Upper lobe of left lung (tissue), 6 donors: ENCODE measurements around the gene POLD1. TPM values are rescaled to one million over a fixed set of nuclear protein-coding genes. Genes with fewer than 3 reads are reported as not detected.

Experiments used
- ATAC-seq, 2 donors: fragments of 200-7000 bp; cut with Tn5 transposase; one replicate each; pipeline ENCODE4 v1.9.1; 2022; ENCODE audit warnings: mild to moderate bottlenecking in 2 of 2, moderate library complexity in 2 of 2; ENCODE audit not compliant: low FRiP score in 2 of 2
- DNase-seq, 2 donors: peaks; one replicate each; pipeline ENCODE4 v3.0.0-alpha.2; 2019 to 2020
- H3K27ac ChIP-seq, 4 donors: fragments of 200-600 bp; sonication (generic); one replicate each; pipeline ENCODE4 v1.5.1; 2016 to 2019
- H3K27me3 ChIP-seq, 4 donors: fragments of 200-600 bp; sonication (generic); one replicate each; pipeline ENCODE4 v1.5.1; 2017 to 2019
- H3K36me3 ChIP-seq, 4 donors: fragments of 200-600 bp; sonication (generic); one replicate each; pipeline ENCODE4 v1.5.1; 2016 to 2019
- H3K4me1 ChIP-seq, 4 donors: fragments of 200-600 bp; sonication (generic); one replicate each; pipeline ENCODE4 v1.5.1; 2018 to 2019
- H3K4me3 ChIP-seq, 4 donors: fragments of 200-600 bp; sonication (generic); one replicate each; pipeline ENCODE4 v1.5.1; 2017 to 2019; ENCODE audit warnings: mild to moderate bottlenecking in 2 of 4, moderate library complexity in 1 of 4
- H3K9me3 ChIP-seq, 4 donors: fragments of 200-600 bp; sonication (generic); one replicate each; pipeline ENCODE4 v1.5.1; 2018 to 2019
- EP300 ChIP-seq, 4 donors: sonication (generic); formaldehyde crosslinking; IDR thresholded peaks; one replicate each; pipeline ENCODE4 v1.5.1; 2017; ENCODE audit warnings: antibody characterized with exemption in 4 of 4, control low read depth in 2 of 4
- POLR2A ChIP-seq, 4 donors: fragments of 450-650 bp; IDR thresholded peaks; one replicate each; pipeline ENCODE4 v1.5.1; 2016 to 2017; ENCODE audit warnings: antibody characterized with exemption in 4 of 4, mild to moderate bottlenecking in 2 of 4
- POLR2AphosphoS5 ChIP-seq, 2 donors: sonication (generic); formaldehyde crosslinking; IDR thresholded peaks; one replicate each; pipeline ENCODE4 v1.5.1; 2017; ENCODE audit warnings: antibody characterized with exemption in 2 of 2
- WGBS, 2 donors: methylation state at CpG; one replicate each; pipeline ENCODE4 v1.1.5; 2017 to 2018; 5-methylcytosine and 5-hydroxymethylcytosine counted together
- total RNA-seq, 6 donors: library from RNA; depleted of rRNA in 4 of 6; stranded (reverse); fragments of >200 nt in 4 of 6; gene quantifications; one replicate each; pipeline versions ENCODE4 v1.1.0 to v1.2.1, GENCODE V29; 2016 to 2021
- TF ChIP-seq, protein P1 (sequence below), 6 experiments: fragments of 450-650 bp in 4 of 6; fragments of 200-600 bp in 2 of 6; sonication (generic) in 2 of 6; IDR thresholded peaks; one replicate each; pipeline ENCODE4 v1.5.1; 2016 to 2019; ENCODE audit warnings: antibody characterized with exemption in 6 of 6
- donor health status: DM: no; HTN: no; CAD: no; lungs with moderate emphysema.
- donor health status: DM: no; HTN: yes; CAD: no; lungs with severe emphysema.

Gene POLD1
- total RNA-seq, 6 donors from 2014 or later: 20.5 to 66.0 (median 44.0) TPM

DNA sequence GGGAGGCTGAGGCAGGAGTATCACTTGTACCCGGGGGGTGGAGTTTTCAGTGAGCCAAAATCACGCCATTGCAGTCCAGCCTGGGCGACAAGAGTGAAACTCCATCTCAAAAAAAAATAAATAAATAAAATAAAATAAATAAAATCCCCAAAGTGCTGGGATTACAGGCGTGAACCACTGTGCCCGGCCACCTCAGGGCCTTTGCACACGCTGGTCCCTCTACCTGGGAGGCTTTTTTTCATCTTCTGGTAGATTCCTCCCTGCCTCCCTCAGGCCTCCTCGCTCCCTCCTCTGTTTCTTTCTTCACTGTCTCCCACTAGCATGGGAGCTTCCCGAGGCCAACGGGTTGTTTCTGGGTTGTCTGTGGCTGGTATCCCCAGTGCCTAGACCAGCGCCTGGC lies 63.6 kb downstream of the POLD1 start:
- Histone ChIP-seq H3K4me1 (no peaks in the 10 kb centered on the region), H3K4me3 (no peak overlapping the region), H3K27me3 (no peaks in the 10 kb centered on the region), H3K36me3 (no peaks in the 10 kb centered on the region), H3K9me3 (no peaks in the 10 kb centered on the region), H3K27ac (no peak overlapping the region)
- TF ChIP-seq EP300 (IDR thresholded peaks at IDR 0.05) (no peak), POLR2AphosphoS5 (IDR thresholded peaks at IDR 0.05) (no peak), POLR2A (IDR thresholded peaks at IDR 0.05) (no peak)
- TF ChIP-seq, protein P1, sequence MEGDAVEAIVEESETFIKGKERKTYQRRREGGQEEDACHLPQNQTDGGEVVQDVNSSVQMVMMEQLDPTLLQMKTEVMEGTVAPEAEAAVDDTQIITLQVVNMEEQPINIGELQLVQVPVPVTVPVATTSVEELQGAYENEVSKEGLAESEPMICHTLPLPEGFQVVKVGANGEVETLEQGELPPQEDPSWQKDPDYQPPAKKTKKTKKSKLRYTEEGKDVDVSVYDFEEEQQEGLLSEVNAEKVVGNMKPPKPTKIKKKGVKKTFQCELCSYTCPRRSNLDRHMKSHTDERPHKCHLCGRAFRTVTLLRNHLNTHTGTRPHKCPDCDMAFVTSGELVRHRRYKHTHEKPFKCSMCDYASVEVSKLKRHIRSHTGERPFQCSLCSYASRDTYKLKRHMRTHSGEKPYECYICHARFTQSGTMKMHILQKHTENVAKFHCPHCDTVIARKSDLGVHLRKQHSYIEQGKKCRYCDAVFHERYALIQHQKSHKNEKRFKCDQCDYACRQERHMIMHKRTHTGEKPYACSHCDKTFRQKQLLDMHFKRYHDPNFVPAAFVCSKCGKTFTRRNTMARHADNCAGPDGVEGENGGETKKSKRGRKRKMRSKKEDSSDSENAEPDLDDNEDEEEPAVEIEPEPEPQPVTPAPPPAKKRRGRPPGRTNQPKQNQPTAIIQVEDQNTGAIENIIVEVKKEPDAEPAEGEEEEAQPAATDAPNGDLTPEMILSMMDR (IDR thresholded peaks at IDR 0.05): no peak
- no peak for ATAC-seq
- DNase-seq: no peak
- WGBS, 2 donors: 96 to 97% methylated on average over 10 of the region's 10 CpGs

DNA sequence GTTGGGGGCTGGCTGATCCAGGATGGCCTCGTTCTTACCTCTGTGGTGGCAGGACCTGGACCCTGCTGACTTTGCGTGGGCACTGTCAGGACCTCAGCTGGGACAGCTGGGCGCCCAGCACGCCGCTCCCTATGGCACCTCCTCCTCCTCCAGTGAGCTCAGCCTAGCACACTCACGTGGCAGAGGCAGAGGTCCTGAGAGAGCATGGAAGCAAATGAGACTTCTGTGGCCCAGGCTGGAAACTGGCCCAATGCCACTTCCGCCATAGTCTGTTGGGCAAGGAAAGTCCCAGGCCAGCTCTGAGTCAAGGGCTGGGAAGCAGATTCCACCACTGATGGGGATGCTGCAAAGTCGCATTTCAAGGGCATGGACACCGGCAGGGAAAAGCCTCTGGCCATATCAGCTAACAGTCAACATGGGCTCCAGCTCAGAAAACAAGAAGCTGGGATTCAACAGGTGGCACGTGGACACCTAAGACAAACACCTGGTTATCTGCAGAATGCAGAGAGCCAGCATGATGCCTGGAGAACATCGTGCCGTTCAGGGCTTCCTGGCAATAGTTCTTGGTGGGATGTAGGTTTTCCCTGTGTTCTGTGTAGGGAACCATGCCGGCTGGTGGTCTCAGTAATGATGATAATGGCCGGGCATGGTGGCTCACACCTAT lies 65.2 kb downstream of the POLD1 start:
- TF ChIP-seq POLR2A (IDR thresholded peaks at IDR 0.05) (no peak), EP300 (IDR thresholded peaks at IDR 0.05) (no peak), POLR2AphosphoS5 (IDR thresholded peaks at IDR 0.05) (no peak)
- TF ChIP-seq, protein P1 (IDR thresholded peaks at IDR 0.05): no peak
- no peaks in the 10 kb centered on the region for H3K36me3 ChIP-seq
- no peaks in the 10 kb centered on the region for H3K27me3 ChIP-seq
- no peak for ATAC-seq
- 77 to 80% methylated on average over 14 of the region's 14 CpGs for WGBS, 2 donors
- no peaks in the 10 kb centered on the region for H3K4me1 ChIP-seq
- DNase-seq: no peak
- H3K4me3 ChIP-seq: no peak overlapping the region
- H3K27ac ChIP-seq: no peak overlapping the region
- no peaks in the 10 kb centered on the region for H3K9me3 ChIP-seq

DNA sequence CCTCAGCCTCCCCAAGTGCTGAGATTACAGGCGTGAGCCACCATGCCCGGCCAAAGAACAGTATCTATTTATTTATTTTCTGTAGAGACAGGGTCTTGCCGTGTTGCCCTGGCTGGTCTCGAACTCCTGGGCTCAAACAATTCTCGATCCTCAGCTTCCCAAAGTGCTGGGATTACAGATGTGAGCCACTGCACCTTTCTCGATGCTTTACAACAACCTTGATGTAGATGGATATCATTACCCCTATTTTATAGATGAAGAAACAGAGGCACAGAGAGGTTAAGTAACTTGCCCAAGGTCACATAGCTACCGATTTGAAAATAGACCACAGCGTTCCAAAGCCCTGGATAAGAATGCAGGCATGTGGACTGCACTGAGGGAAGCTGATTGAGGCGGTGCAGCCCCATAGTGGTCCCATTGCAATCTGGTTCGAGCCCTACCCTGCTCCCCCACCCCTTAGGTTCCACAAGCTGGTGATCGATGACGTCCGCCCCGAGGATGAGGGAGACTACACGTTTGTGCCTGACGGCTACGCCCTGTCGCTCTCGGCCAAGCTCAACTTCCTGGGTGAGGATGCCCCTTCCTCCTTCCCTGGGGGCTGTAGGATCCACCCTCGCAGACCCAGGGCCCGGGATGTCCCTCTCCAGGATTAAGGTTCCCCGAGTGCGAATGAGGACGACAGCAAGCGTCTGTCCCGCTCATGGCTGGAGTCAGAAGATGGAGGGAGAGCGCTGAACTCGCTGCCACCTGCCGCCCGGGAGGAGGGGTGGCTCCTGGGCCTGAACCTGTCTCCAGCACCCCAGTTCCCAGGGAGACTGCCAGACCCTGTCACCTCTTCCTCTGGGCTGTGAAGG lies 66.4 kb downstream of the POLD1 start:
- Histone ChIP-seq H3K4me1 (no peaks in the 10 kb centered on the region), H3K36me3 (no peaks in the 10 kb centered on the region), H3K9me3 (no peaks in the 10 kb centered on the region), H3K27ac (no peak overlapping the region), H3K27me3 (no peaks in the 10 kb centered on the region), H3K4me3 (no peak overlapping the region)
- DNase-seq (no peak), ATAC-seq (no peak)
- 61 to 79% methylated on average over 15 to 30 of the region's 30 CpGs for WGBS, 2 donors
- TF ChIP-seq EP300 (IDR thresholded peaks at IDR 0.05) (no peak), POLR2AphosphoS5 (IDR thresholded peaks at IDR 0.05) (no peak), POLR2A (IDR thresholded peaks at IDR 0.05) (no peak)
- TF ChIP-seq, protein P1 (IDR thresholded peaks at IDR 0.05): no peak

DNA sequence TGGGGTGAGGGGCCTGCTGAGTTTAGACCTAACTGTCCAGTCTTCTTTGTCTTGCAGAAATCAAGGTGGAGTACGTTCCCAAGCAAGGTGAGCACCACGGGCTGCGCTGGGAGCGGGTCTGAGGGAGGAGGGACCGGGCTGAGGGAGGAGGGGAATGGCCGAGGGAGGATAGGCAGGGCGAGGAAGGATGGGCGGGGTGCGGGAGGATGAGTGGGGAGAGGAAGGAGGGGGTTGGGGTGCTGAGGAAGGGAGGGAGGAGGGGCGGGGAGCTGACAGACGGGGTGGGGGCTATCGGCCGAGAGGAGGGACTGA lies 67.0 kb downstream of the POLD1 start:
- DNase-seq (no peak), ATAC-seq (no peak)
- no peak overlapping the region for H3K27ac ChIP-seq
- no peaks in the 10 kb centered on the region for H3K9me3 ChIP-seq
- WGBS, 2 donors: 23 to 37% methylated on average over 5 to 13 of the region's 13 CpGs
- H3K4me1 ChIP-seq: no peaks in the 10 kb centered on the region
- H3K36me3 ChIP-seq: no peaks in the 10 kb centered on the region
- TF ChIP-seq POLR2A (IDR thresholded peaks at IDR 0.05) (no peak), POLR2AphosphoS5 (IDR thresholded peaks at IDR 0.05) (no peak), EP300 (IDR thresholded peaks at IDR 0.05) (no peak)
- TF ChIP-seq, protein P1 (IDR thresholded peaks at IDR 0.05): no peak
- no peaks in the 10 kb centered on the region for H3K27me3 ChIP-seq
- no peak overlapping the region for H3K4me3 ChIP-seq
